HCT116 (cell line): ENCODE measurements around the gene DOCK9. TPM values are rescaled to one million over a fixed set of nuclear protein-coding genes. Genes with fewer than 3 reads are reported as not detected.

Experiments used
- ATAC-seq: fragments of 200-7000 bp; cut with Tn5 transposase; 2 replicates; pipeline ENCODE4 v1.9.1; 2020; ENCODE audit warnings: mild to moderate bottlenecking, moderate library complexity
- BruUV-seq: library from RNA; stranded (reverse); fragments of 400-500 nt; replicated peaks from 2 replicates; lab custom pipeline; 2021; lab: Mats Ljungman, UMichigan
- CTCF ChIA-PET: fragments of 300-600 bp; sonication (Branson Sonifier 250); formaldehyde crosslinking; loops from one replicate; lab custom pipeline; 2021; ENCODE audit warnings: antibody characterized with exemption; lab: Charles Lee
- POLR2A ChIA-PET: fragments of 300-600, 350-600 bp; sonication (Branson Sonifier 250); formaldehyde crosslinking; loops from one replicate; lab custom pipeline; 2021; ENCODE audit warnings: antibody characterized with exemption; lab: Charles Lee
- RAD21 ChIA-PET, 2 experiments: fragments of 300-600 bp; sonication (Branson Sonifier 250); formaldehyde crosslinking; loops; one replicate each; lab custom pipeline; 2023; ENCODE audit warnings: low total read pairs in 2 of 2; ENCODE audit not compliant: uncharacterized antibody in 2 of 2, unreplicated experiment in 2 of 2, low non-redundant PET in 1 of 2; lab: Charles Lee
- DNase-seq: peaks from one replicate; pipeline ENCODE4 v3.0.0-alpha.2; 2010; ENCODE audit warnings: low read depth, low spot score
- H2AFZ ChIP-seq: fragments of 200-600 bp; shearing (Covaris generic), sonication (generic); 2 replicates; pipeline ENCODE4 v1.6.1; 2017; ENCODE audit warnings: low read depth, mixed run types, mixed read lengths, antibody characterized with exemption, low read length; ENCODE audit not compliant: poor library complexity, severe bottlenecking
- H3K27ac ChIP-seq: 2 replicates; pipeline ENCODE4 v1.5.1; 2012; ENCODE audit warnings: low read depth, low read length
- H3K27me3 ChIP-seq: fragments of 200-600 bp; sonication (generic); 2 replicates; pipeline ENCODE4 v1.6.1; 2016; ENCODE audit warnings: mixed run types, low read length, mixed read lengths; ENCODE audit not compliant: insufficient read depth
- H3K36me3 ChIP-seq, 2 experiments: fragments of 200-500 bp in 1 of 2; fragments of 200-600 bp in 1 of 2; sonication (Bioruptor generic) in 1 of 2; sonication (generic) in 1 of 2; 2 replicates each; pipeline versions ENCODE4 v1.5.1 to v1.6.1; 2014 to 2016; ENCODE audit warnings: low read length in 2 of 2, inconsistent platforms in 1 of 2, mixed read lengths in 1 of 2, mixed run types in 1 of 2; ENCODE audit not compliant: insufficient read depth in 2 of 2, control insufficient read depth in 1 of 2
- H3K4me1 ChIP-seq, 2 experiments: fragments of 200-600 bp in 1 of 2; sonication (generic) in 1 of 2; 2 replicates each; pipeline versions ENCODE4 v1.5.1 to v1.6.1; 2012 to 2017; ENCODE audit warnings: low read length in 2 of 2, inconsistent platforms in 1 of 2, mild to moderate bottlenecking in 1 of 2, mixed read lengths in 1 of 2, mixed run types in 1 of 2, moderate library complexity in 1 of 2; ENCODE audit not compliant: insufficient read depth in 2 of 2, control insufficient read depth in 1 of 2
- H3K4me2 ChIP-seq: fragments of 200-600 bp; sonication (generic); 2 replicates; pipeline ENCODE4 v1.6.1; 2017; ENCODE audit warnings: mixed run types, low read length, mixed read lengths
- H3K4me3 ChIP-seq, 2 experiments: fragments of 200-600 bp in 1 of 2; sonication (generic) in 1 of 2; replicated peaks in 1 of 2; 2 replicates each; pipeline ENCODE4 v1.5.1; 2011 to 2016; ENCODE audit warnings: low read length in 2 of 2, control low read depth in 1 of 2, low read depth in 1 of 2, mild to moderate bottlenecking in 1 of 2, mixed read lengths in 1 of 2, mixed run types in 1 of 2
- H3K79me2 ChIP-seq: fragments of 200-600 bp; sonication (generic); 2 replicates; pipeline ENCODE4 v1.6.1; 2017; ENCODE audit warnings: mild to moderate bottlenecking, mixed run types, low read length, moderate library complexity, mixed read lengths; ENCODE audit not compliant: insufficient read depth
- H3K9ac ChIP-seq: fragments of 200-600 bp; sonication (generic); 2 replicates; pipeline ENCODE4 v1.6.1; 2016; ENCODE audit warnings: low read length, mixed read lengths
- H3K9me2 ChIP-seq: fragments of 200-600 bp; sonication (generic), shearing (Covaris generic); 2 replicates; pipeline ENCODE4 v1.6.1; 2017; ENCODE audit warnings: mixed run types, mild to moderate bottlenecking, moderate library complexity; ENCODE audit not compliant: insufficient read depth
- H3K9me3 ChIP-seq, 2 experiments: fragments of 200-500 bp in 1 of 2; fragments of 200-600 bp in 1 of 2; sonication (Bioruptor generic) in 1 of 2; sonication (generic) in 1 of 2; 2 replicates each; pipeline ENCODE4 v1.6.1; 2014 to 2017; ENCODE audit warnings: low read length in 2 of 2, mixed read lengths in 2 of 2, inconsistent platforms in 1 of 2, low read depth in 1 of 2, mild to moderate bottlenecking in 1 of 2, mixed run types in 1 of 2, moderate library complexity in 1 of 2; ENCODE audit not compliant: control insufficient read depth in 1 of 2, insufficient read depth in 1 of 2
- H4K20me1 ChIP-seq: fragments of 200-600 bp; sonication (generic), shearing (Covaris generic); 2 replicates; pipeline ENCODE4 v1.6.1; 2017; ENCODE audit warnings: mixed run types, mild to moderate bottlenecking, moderate library complexity; ENCODE audit not compliant: insufficient read depth
- ATF3 ChIP-seq: IDR thresholded peaks from 2 replicates; pipeline ENCODE4 v1.6.1; 2012
- CBX3 ChIP-seq: IDR thresholded peaks from 2 replicates; pipeline ENCODE4 v1.6.1; 2012; ENCODE audit warnings: low read depth
- CTCF ChIP-seq, 3 experiments: fragments of 200-600 bp in 1 of 3; sonication (generic) in 1 of 3; IDR thresholded peaks in 2 of 3; conservative IDR thresholded peaks in 1 of 3; 2 replicates each; pipeline ENCODE4 v1.5.1; 2012 to 2017; ENCODE audit warnings: low read depth in 2 of 3, low read length in 2 of 3, antibody characterized with exemption in 1 of 3, borderline replicate concordance in 1 of 3, control low read depth in 1 of 3, mild to moderate bottlenecking in 1 of 3, mixed read lengths in 1 of 3, mixed run types in 1 of 3, moderate library complexity in 1 of 3; ENCODE audit not compliant: insufficient read depth in 1 of 3
- EGR1 ChIP-seq: IDR thresholded peaks from 2 replicates; pipeline ENCODE4 v1.6.1; 2012; ENCODE audit warnings: low read depth
- EZH2 ChIP-seq: fragments of 200-600 bp; sonication (generic); IDR thresholded peaks from 2 replicates; pipeline ENCODE4 v1.6.1; 2017; ENCODE audit warnings: antibody characterized with exemption, mixed run types
- FOSL1 ChIP-seq: IDR thresholded peaks from 2 replicates; pipeline ENCODE4 v1.6.1; 2012; ENCODE audit warnings: low read depth
- JUND ChIP-seq: IDR thresholded peaks from 2 replicates; pipeline ENCODE4 v1.6.1; 2012
- RAD21 ChIP-seq: IDR thresholded peaks from 2 replicates; pipeline ENCODE4 v1.6.1; 2012; ENCODE audit warnings: low read depth, mild to moderate bottlenecking
- SIN3A ChIP-seq: IDR thresholded peaks from 2 replicates; pipeline ENCODE4 v1.6.1; 2012; ENCODE audit warnings: low read depth
- SP1 ChIP-seq: IDR thresholded peaks from 2 replicates; pipeline ENCODE4 v1.6.1; 2012; ENCODE audit warnings: low read depth
- TCF7L2 ChIP-seq: IDR thresholded peaks from 2 replicates; pipeline ENCODE4 v1.7.0; 2011; ENCODE audit warnings: borderline replicate concordance, inconsistent platforms; ENCODE audit not compliant: insufficient read depth, insufficient read length; ENCODE audit errors: extremely low read depth
- YY1 ChIP-seq: IDR thresholded peaks from 2 replicates; pipeline ENCODE4 v1.6.1; 2011; ENCODE audit warnings: low read length, low read depth, moderate library complexity, mild to moderate bottlenecking; ENCODE audit not compliant: insufficient replicate concordance; ENCODE audit errors: extremely low read depth
- ZBTB33 ChIP-seq: IDR thresholded peaks from 2 replicates; pipeline ENCODE4 v1.6.1; 2011; ENCODE audit warnings: mild to moderate bottlenecking, low read length, moderate library complexity; ENCODE audit not compliant: insufficient replicate concordance; ENCODE audit errors: extremely low read depth
- intact Hi-C: fragments of 100-400 bp; cut with micrococcal nuclease; formaldehyde crosslinking; loops from 2 replicates; pipeline ENCODE4 v1.10.0; 2022
- total RNA-seq: library from RNA; stranded (reverse); gene quantifications from one replicate; pipeline ENCODE4 v1.2.1, GENCODE V29; 2021; ENCODE audit not compliant: unreplicated experiment
- TF ChIP-seq, protein P1 (sequence below): IDR thresholded peaks from 2 replicates; pipeline ENCODE4 v1.6.1; 2012

The DOCK9 gene
- total RNA-seq, 1 experiment from 2014 or later = 58.8 TPM

- TF ChIP-seq RAD21 = no peak
- TF ChIP-seq FOSL1 = no peak
- TF ChIP-seq TCF7L2 = no peak
- no peak for TF ChIP-seq ATF3
- no peak for TF ChIP-seq EZH2
- TF ChIP-seq SP1 = no peak
- no peak for TF ChIP-seq EGR1
- TF ChIP-seq SIN3A = no peak
- no peak for TF ChIP-seq ZBTB33
- TF ChIP-seq CTCF (IDR thresholded peaks at IDR 0.05 in 2 of 3, conservative IDR thresholded peaks at IDR 0.05 in 1 of 3; ENCODE audit: borderline replicate concordance in 1 of 3, insufficient read depth in 1 of 3, low read depth in 2 of 3, low read length in 2 of 3) = no peak
- no peak for TF ChIP-seq YY1
- no peak for TF ChIP-seq JUND
- TF ChIP-seq, protein P1, sequence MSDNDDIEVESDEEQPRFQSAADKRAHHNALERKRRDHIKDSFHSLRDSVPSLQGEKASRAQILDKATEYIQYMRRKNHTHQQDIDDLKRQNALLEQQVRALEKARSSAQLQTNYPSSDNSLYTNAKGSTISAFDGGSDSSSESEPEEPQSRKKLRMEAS = no peak
- TF ChIP-seq CBX3 = no peak
- intact Hi-C loops = no loop called here
- ChIA-PET POLR2A (no interaction called here), RAD21 (no interaction called here), CTCF (no interaction called here)
- no peaks in the 10 kb centered on the region for H3K9me3 ChIP-seq
- H3K36me3 ChIP-seq = peaks cover 5 to 8% of the 10 kb centered on the region in 2 experiments; a peak in 2 of 4 replicates
- no peak overlapping the region for H3K9ac ChIP-seq
- no peak for DNase-seq
- H3K9me2 ChIP-seq = no peaks in the 10 kb centered on the region
- ATAC-seq = no peak
- BruUV-seq = no TSS peak
- H3K27ac ChIP-seq = no peak overlapping the region
- H3K79me2 ChIP-seq = no peaks in the 10 kb centered on the region
- no peaks in the 10 kb centered on the region for H3K27me3 ChIP-seq
- no peak overlapping the region for H3K4me2 ChIP-seq
- no peak overlapping the region for H3K4me3 ChIP-seq
- H2AFZ ChIP-seq = no peak overlapping the region
- H4K20me1 ChIP-seq = no peaks in the 10 kb centered on the region
- no peaks in the 10 kb centered on the region for H3K4me1 ChIP-seq
Measured at GRCh38 chr13:98858191-98858590, 119.7 kb downstream of the DOCK9 start.
